SK-N-SH treated with all-trans-retinoic acid at 6 μM for 48 hours (cell line): ENCODE data around the gene CMIP.

Experiments
- ATAC-seq: fragments of 200-7000 bp; cut with Tn5 transposase; 3 replicates; pipeline ENCODE4 v1.9.1; 2020; ENCODE audit warnings: mild to moderate bottlenecking, moderate library complexity
- ARNTL ChIP-seq: fragments of 450-650 bp; formaldehyde crosslinking; IDR thresholded peaks from 2 replicates; pipeline ENCODE4 v1.5.0; 2020; ENCODE audit warnings: low read depth, mild to moderate bottlenecking, moderate library complexity, borderline replicate concordance
- BACH2 ChIP-seq: fragments of 250-450 bp; sonication (Bioruptor Pico); IDR thresholded peaks from 2 replicates; pipeline ENCODE4 v1.9.0; 2021; ENCODE audit warnings: mild to moderate bottlenecking, borderline replicate concordance
- CSDC2 ChIP-seq: fragments of 250-450 bp; sonication (Bioruptor Pico); IDR thresholded peaks from 2 replicates; pipeline ENCODE4 v1.5.0; 2020; ENCODE audit warnings: mild to moderate bottlenecking, moderate library complexity
- CSRNP3 ChIP-seq: fragments of 250-450 bp; sonication (Bioruptor Pico); IDR thresholded peaks from 2 replicates; pipeline ENCODE4 v1.5.1; 2021; ENCODE audit warnings: mild to moderate bottlenecking, moderate library complexity
- ESRRG ChIP-seq: fragments of 250-450 bp; sonication (Bioruptor Pico); IDR thresholded peaks from 2 replicates; pipeline ENCODE4 v1.6.1; 2021; ENCODE audit warnings: mild to moderate bottlenecking
- GLIS3 ChIP-seq: fragments of 250-450 bp; sonication (Bioruptor Pico); IDR thresholded peaks from 2 replicates; pipeline ENCODE4 v1.5.0; 2020; ENCODE audit warnings: mild to moderate bottlenecking, moderate library complexity
- ISL1 ChIP-seq: fragments of 250-450 bp; sonication (Bioruptor Pico); IDR thresholded peaks from 2 replicates; pipeline ENCODE4 v2.1.2; 2022; ENCODE audit warnings: mild to moderate bottlenecking, moderate library complexity
- OSR1 ChIP-seq: fragments of 250-450 bp; sonication (Bioruptor Pico); IDR thresholded peaks from 2 replicates; pipeline ENCODE4 v1.8.0; 2022; ENCODE audit warnings: moderate library complexity, mild to moderate bottlenecking, inconsistent platforms
- PPARA ChIP-seq: fragments of 250-450 bp; sonication (Bioruptor Pico); IDR thresholded peaks from 2 replicates; pipeline ENCODE4 v1.5.0; 2020; ENCODE audit warnings: mild to moderate bottlenecking, borderline replicate concordance
- RARB ChIP-seq: fragments of 250-450 bp; sonication (Bioruptor Pico); IDR thresholded peaks from 2 replicates; pipeline ENCODE4 v1.8.0; 2021; ENCODE audit warnings: mild to moderate bottlenecking, moderate library complexity
- SNAI2 ChIP-seq: fragments of 250-450 bp; sonication (Bioruptor Pico); IDR thresholded peaks from 2 replicates; pipeline ENCODE4 v1.5.0; 2020; ENCODE audit warnings: mild to moderate bottlenecking, moderate library complexity
- TCF4 ChIP-seq: fragments of 250-450 bp; sonication (Bioruptor Pico); IDR thresholded peaks from 2 replicates; pipeline ENCODE4 v1.8.0; 2021; ENCODE audit warnings: mild to moderate bottlenecking, moderate library complexity, borderline replicate concordance
- TOX ChIP-seq: fragments of 250-450 bp; sonication (Bioruptor Pico); IDR thresholded peaks from 2 replicates; pipeline ENCODE4 v1.8.0; 2021; ENCODE audit warnings: mild to moderate bottlenecking, moderate library complexity, borderline replicate concordance
- ZC3H10 ChIP-seq: fragments of 250-450 bp; sonication (Bioruptor Pico); IDR thresholded peaks from 2 replicates; pipeline ENCODE4 v1.5.1; 2021; ENCODE audit warnings: mild to moderate bottlenecking, moderate library complexity
- ZFP3 ChIP-seq: fragments of 250-450 bp; sonication (Bioruptor Pico); IDR thresholded peaks from 2 replicates; pipeline ENCODE4 v1.5.0; 2020; ENCODE audit warnings: mild to moderate bottlenecking, moderate library complexity
- ZFP30 ChIP-seq: fragments of 450-650 bp; formaldehyde crosslinking; IDR thresholded peaks from 2 replicates; pipeline ENCODE4 v1.5.0; 2022; ENCODE audit warnings: mild to moderate bottlenecking, moderate library complexity
- ZNF565 ChIP-seq: fragments of 450-650 bp; formaldehyde crosslinking; conservative IDR thresholded peaks from 2 replicates; pipeline ENCODE4 v1.5.0; 2020; ENCODE audit warnings: low read depth, mild to moderate bottlenecking, moderate library complexity
- ZNF70 ChIP-seq: fragments of 450-650 bp; formaldehyde crosslinking; IDR thresholded peaks from 2 replicates; pipeline ENCODE4 v1.5.0; 2020; ENCODE audit warnings: mild to moderate bottlenecking, moderate library complexity
- ZNF8 ChIP-seq: fragments of 450-650 bp; formaldehyde crosslinking; IDR thresholded peaks from 2 replicates; pipeline ENCODE4 v1.5.0; 2020; ENCODE audit warnings: mild to moderate bottlenecking, moderate library complexity
- TF ChIP-seq, protein P1 (sequence below): fragments of 250-450 bp; sonication (Bioruptor Pico); IDR thresholded peaks from 2 replicates; pipeline ENCODE4 v1.8.0; 2020; ENCODE audit warnings: mild to moderate bottlenecking, moderate library complexity, borderline replicate concordance
- TF ChIP-seq, protein P2 (sequence below): fragments of 250-450 bp; sonication (Bioruptor Pico); IDR thresholded peaks from 2 replicates; pipeline ENCODE4 v1.8.0; 2021; ENCODE audit warnings: low read depth, mild to moderate bottlenecking, moderate library complexity, borderline replicate concordance
- TF ChIP-seq, protein P3 (sequence below): fragments of 250-450 bp; sonication (Bioruptor Pico); IDR thresholded peaks from 2 replicates; pipeline ENCODE4 v1.5.0; 2020; ENCODE audit warnings: mild to moderate bottlenecking, moderate library complexity

Gene CMIP

GRCh38 chr16:81562926-81563325, 118.3 kb downstream of the CMIP start:
- TF ChIP-seq TCF4 (no peak), ZNF565 (CRISPR knock-in tag) (no peak), SNAI2 (no peak), ISL1 (CRISPR knock-in tag) (no peak), ZC3H10 (CRISPR knock-in tag) (no peak), BACH2 (no peak), CSRNP3 (CRISPR knock-in tag) (no peak), GLIS3 (CRISPR knock-in tag) (no peak), ZFP30 (no peak), CSDC2 (CRISPR knock-in tag) (no peak), ZNF8 (CRISPR knock-in tag) (no peak)
- TF ChIP-seq, protein P1, sequence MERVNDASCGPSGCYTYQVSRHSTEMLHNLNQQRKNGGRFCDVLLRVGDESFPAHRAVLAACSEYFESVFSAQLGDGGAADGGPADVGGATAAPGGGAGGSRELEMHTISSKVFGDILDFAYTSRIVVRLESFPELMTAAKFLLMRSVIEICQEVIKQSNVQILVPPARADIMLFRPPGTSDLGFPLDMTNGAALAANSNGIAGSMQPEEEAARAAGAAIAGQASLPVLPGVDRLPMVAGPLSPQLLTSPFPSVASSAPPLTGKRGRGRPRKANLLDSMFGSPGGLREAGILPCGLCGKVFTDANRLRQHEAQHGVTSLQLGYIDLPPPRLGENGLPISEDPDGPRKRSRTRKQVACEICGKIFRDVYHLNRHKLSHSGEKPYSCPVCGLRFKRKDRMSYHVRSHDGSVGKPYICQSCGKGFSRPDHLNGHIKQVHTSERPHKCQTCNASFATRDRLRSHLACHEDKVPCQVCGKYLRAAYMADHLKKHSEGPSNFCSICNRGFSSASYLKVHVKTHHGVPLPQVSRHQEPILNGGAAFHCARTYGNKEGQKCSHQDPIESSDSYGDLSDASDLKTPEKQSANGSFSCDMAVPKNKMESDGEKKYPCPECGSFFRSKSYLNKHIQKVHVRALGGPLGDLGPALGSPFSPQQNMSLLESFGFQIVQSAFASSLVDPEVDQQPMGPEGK (CRISPR knock-in tag): no peak
- TF ChIP-seq, protein P2, sequence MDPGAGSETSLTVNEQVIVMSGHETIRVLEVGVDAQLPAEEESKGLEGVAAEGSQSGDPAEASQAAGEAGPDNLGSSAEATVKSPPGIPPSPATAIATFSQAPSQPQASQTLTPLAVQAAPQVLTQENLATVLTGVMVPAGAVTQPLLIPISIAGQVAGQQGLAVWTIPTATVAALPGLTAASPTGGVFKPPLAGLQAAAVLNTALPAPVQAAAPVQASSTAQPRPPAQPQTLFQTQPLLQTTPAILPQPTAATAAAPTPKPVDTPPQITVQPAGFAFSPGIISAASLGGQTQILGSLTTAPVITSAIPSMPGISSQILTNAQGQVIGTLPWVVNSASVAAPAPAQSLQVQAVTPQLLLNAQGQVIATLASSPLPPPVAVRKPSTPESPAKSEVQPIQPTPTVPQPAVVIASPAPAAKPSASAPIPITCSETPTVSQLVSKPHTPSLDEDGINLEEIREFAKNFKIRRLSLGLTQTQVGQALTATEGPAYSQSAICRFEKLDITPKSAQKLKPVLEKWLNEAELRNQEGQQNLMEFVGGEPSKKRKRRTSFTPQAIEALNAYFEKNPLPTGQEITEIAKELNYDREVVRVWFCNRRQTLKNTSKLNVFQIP (CRISPR knock-in tag): no peak
- no peak for ATAC-seq

- no peak for ATAC-seq
- TF ChIP-seq OSR1 (CRISPR knock-in tag) (no peak), BACH2 (no peak), TOX (CRISPR knock-in tag) (no peak), CSRNP3 (CRISPR knock-in tag) (no peak), ESRRG (CRISPR knock-in tag) (no peak), ZNF565 (CRISPR knock-in tag) (no peak), TCF4 (no peak), ZC3H10 (CRISPR knock-in tag) (no peak), CSDC2 (CRISPR knock-in tag) (no peak), ZNF70 (CRISPR knock-in tag) (no peak), ARNTL (CRISPR knock-in tag) (no peak), ZNF8 (CRISPR knock-in tag) (no peak), RARB (no peak), PPARA (no peak), ZFP3 (no peak), ZFP30 (no peak), GLIS3 (CRISPR knock-in tag) (no peak)
- TF ChIP-seq, protein P3, sequence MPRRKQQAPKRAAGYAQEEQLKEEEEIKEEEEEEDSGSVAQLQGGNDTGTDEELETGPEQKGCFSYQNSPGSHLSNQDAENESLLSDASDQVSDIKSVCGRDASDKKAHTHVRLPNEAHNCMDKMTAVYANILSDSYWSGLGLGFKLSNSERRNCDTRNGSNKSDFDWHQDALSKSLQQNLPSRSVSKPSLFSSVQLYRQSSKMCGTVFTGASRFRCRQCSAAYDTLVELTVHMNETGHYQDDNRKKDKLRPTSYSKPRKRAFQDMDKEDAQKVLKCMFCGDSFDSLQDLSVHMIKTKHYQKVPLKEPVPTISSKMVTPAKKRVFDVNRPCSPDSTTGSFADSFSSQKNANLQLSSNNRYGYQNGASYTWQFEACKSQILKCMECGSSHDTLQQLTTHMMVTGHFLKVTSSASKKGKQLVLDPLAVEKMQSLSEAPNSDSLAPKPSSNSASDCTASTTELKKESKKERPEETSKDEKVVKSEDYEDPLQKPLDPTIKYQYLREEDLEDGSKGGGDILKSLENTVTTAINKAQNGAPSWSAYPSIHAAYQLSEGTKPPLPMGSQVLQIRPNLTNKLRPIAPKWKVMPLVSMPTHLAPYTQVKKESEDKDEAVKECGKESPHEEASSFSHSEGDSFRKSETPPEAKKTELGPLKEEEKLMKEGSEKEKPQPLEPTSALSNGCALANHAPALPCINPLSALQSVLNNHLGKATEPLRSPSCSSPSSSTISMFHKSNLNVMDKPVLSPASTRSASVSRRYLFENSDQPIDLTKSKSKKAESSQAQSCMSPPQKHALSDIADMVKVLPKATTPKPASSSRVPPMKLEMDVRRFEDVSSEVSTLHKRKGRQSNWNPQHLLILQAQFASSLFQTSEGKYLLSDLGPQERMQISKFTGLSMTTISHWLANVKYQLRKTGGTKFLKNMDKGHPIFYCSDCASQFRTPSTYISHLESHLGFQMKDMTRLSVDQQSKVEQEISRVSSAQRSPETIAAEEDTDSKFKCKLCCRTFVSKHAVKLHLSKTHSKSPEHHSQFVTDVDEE (CRISPR knock-in tag): no peak
- TF ChIP-seq, protein P1 (CRISPR knock-in tag): no peak
- TF ChIP-seq, protein P2 (CRISPR knock-in tag): no peak
Measured at GRCh38 chr16:81564421-81564911, 119.9 kb downstream of the CMIP start.
